WTC11 (cell line): ENCODE data around the gene CAPN12. TPM values are rescaled to one million over a fixed set of nuclear protein-coding genes. Genes with fewer than 3 reads are reported as not detected.

Experiments used
- ATF1 ChIP-seq: sonication (generic); formaldehyde crosslinking; IDR thresholded peaks from 2 replicates; pipeline ENCODE4 v1.8.1; 2023; ENCODE audit warnings: mild to moderate bottlenecking, moderate library complexity, missing genetic modification reagents
- ATF6 ChIP-seq: sonication (generic); formaldehyde crosslinking; IDR thresholded peaks from 2 replicates; pipeline ENCODE4 v1.8.1; 2023; ENCODE audit warnings: mild to moderate bottlenecking, missing genetic modification reagents
- E2F4 ChIP-seq: sonication (generic); formaldehyde crosslinking; IDR thresholded peaks from 2 replicates; pipeline ENCODE4 v1.8.1; 2022; ENCODE audit warnings: low read depth, mild to moderate bottlenecking, moderate library complexity, missing genetic modification reagents, borderline replicate concordance
- E2F5 ChIP-seq: sonication (generic); formaldehyde crosslinking; IDR thresholded peaks from 2 replicates; pipeline ENCODE4 v1.8.1; 2022; ENCODE audit warnings: mild to moderate bottlenecking, moderate library complexity, missing genetic modification reagents
- HMGXB4 ChIP-seq: sonication (generic); formaldehyde crosslinking; IDR thresholded peaks from 2 replicates; pipeline ENCODE4 v1.8.1; 2023; ENCODE audit warnings: mild to moderate bottlenecking, moderate library complexity, missing genetic modification reagents
- IRF2 ChIP-seq: sonication (generic); formaldehyde crosslinking; IDR thresholded peaks from 2 replicates; pipeline ENCODE4 v1.8.0; 2022; ENCODE audit warnings: low read depth, missing genetic modification reagents, borderline replicate concordance
- MAX ChIP-seq: sonication (generic); formaldehyde crosslinking; IDR thresholded peaks from 2 replicates; pipeline ENCODE4 v1.8.0; 2022; ENCODE audit warnings: mild to moderate bottlenecking, missing genetic modification reagents
- NFATC4 ChIP-seq: fragments of 250-450 bp; sonication (Bioruptor Pico); IDR thresholded peaks from 2 replicates; pipeline ENCODE4 v1.9.0; 2021; ENCODE audit warnings: mild to moderate bottlenecking
- NR1H2 ChIP-seq: sonication (generic); formaldehyde crosslinking; IDR thresholded peaks from 2 replicates; pipeline ENCODE4 v1.9.0; 2021; ENCODE audit warnings: mild to moderate bottlenecking, moderate library complexity, missing genetic modification reagents
- PRDM15 ChIP-seq: sonication (generic); formaldehyde crosslinking; IDR thresholded peaks from 2 replicates; pipeline ENCODE4 v1.8.0; 2022; ENCODE audit warnings: missing genetic modification reagents
- RELA ChIP-seq: sonication (generic); formaldehyde crosslinking; IDR thresholded peaks from 2 replicates; pipeline ENCODE4 v1.8.1; 2022; ENCODE audit warnings: missing genetic modification reagents, mild to moderate bottlenecking, borderline replicate concordance
- STAT6 ChIP-seq: sonication (generic); formaldehyde crosslinking; conservative IDR thresholded peaks from 2 replicates; pipeline ENCODE4 v1.8.1; 2023; ENCODE audit warnings: mild to moderate bottlenecking, low read depth, missing genetic modification reagents, moderate library complexity
- TCF7 ChIP-seq: sonication (generic); formaldehyde crosslinking; IDR thresholded peaks from 2 replicates; pipeline ENCODE4 v1.8.0; 2022; ENCODE audit warnings: mild to moderate bottlenecking, low read depth, missing genetic modification reagents, moderate library complexity
- USF1 ChIP-seq: sonication (generic); formaldehyde crosslinking; IDR thresholded peaks from 2 replicates; pipeline ENCODE4 v1.8.0; 2022; ENCODE audit warnings: mild to moderate bottlenecking, missing genetic modification reagents
- ZMAT4 ChIP-seq: fragments of 250-450 bp; sonication (Bioruptor Pico); IDR thresholded peaks from 2 replicates; pipeline ENCODE4 v1.9.0; 2021; ENCODE audit warnings: mild to moderate bottlenecking
- ZNF121 ChIP-seq: sonication (generic); formaldehyde crosslinking; IDR thresholded peaks from 2 replicates; pipeline ENCODE4 v1.8.0; 2023; ENCODE audit warnings: missing genetic modification reagents
- ZNF219 ChIP-seq: sonication (generic); formaldehyde crosslinking; IDR thresholded peaks from 2 replicates; pipeline ENCODE4 v1.8.0; 2023; ENCODE audit warnings: missing genetic modification reagents, mild to moderate bottlenecking, borderline replicate concordance
- ZNF263 ChIP-seq: sonication (generic); formaldehyde crosslinking; IDR thresholded peaks from 2 replicates; pipeline ENCODE4 v1.8.1; 2022; ENCODE audit warnings: low read depth, mild to moderate bottlenecking, moderate library complexity, missing genetic modification reagents
- ZNF281 ChIP-seq: sonication (generic); formaldehyde crosslinking; IDR thresholded peaks from 2 replicates; pipeline ENCODE4 v1.8.0; 2023; ENCODE audit warnings: mild to moderate bottlenecking, missing genetic modification reagents
- total RNA-seq: library from RNA; stranded (reverse); gene quantifications from 3 replicates; pipeline ENCODE4 v1.2.3, GENCODE V29; 2021

The CAPN12 gene
- total RNA-seq, 1 experiment from 2014 or later: 9.6 TPM

- TF ChIP-seq ATF1 (no peak), ZNF121 (CRISPR knock-in tag) (no peak), USF1 (CRISPR knock-in tag) (peak; percentile 88), PRDM15 (CRISPR knock-in tag) (peak; percentile 22; the same call in 1 of the 2 replicates), ZMAT4 (CRISPR knock-in tag) (no peak), E2F5 (CRISPR knock-in tag) (no peak), MAX (CRISPR knock-in tag) (no peak), E2F4 (no peak), IRF2 (CRISPR knock-in tag) (no peak), ZNF263 (CRISPR knock-in tag) (no peak), TCF7 (CRISPR knock-in tag) (no peak), HMGXB4 (CRISPR knock-in tag) (no peak), ZNF219 (CRISPR knock-in tag) (no peak), ZNF281 (CRISPR knock-in tag) (no peak), NFATC4 (CRISPR knock-in tag) (no peak), RELA (no peak), ATF6 (no peak), STAT6 (CRISPR knock-in tag) (no peak), NR1H2 (CRISPR knock-in tag) (no peak)
These were observed 60.7 kb downstream of the CAPN12 start (continued) for GRCh38 chr19:38683393-38684077.
